ENCODE measurements around the gene GPX5.
"Not testable (repeated sequence)": the region's sequence is repeated elsewhere in the genome, so short reads cannot be mapped to it uniquely, and the experiment has no call there.

Gene GPX5

GRCh38 chr6:28525496-28526039 is at the start of gene GPX5:
TSS of gene GPX5 (plus strand) at chr6:28525881. CDS start at chr6:28526014, 133 bp downstream.
- no peak for DNase-seq (ENCODE audit: low read depth in 2 of 3, low spot score in 2 of 3)

- DNase-seq (ENCODE audit: low read depth in 2 of 3, low spot score in 2 of 3) = no peak
These were observed 47.2 kb upstream of the GPX5 start for GRCh38 chr6:28478518-28478917.

- DNase-seq (ENCODE audit: low read depth in 2 of 3, low spot score in 2 of 3) = no peak
These were observed 45.3 kb upstream of the GPX5 start for GRCh38 chr6:28480253-28480932.

GRCh38 chr6:28485482-28485881 is 40.2 kb upstream of the GPX5 start:
- DNase-seq (ENCODE audit: low read depth in 2 of 3, low spot score in 2 of 3) = no peak

- no peak for DNase-seq (ENCODE audit: low read depth in 2 of 3, low spot score in 2 of 3)
These were observed 39.1 kb upstream of the GPX5 start for GRCh38 chr6:28486533-28486932.

GRCh38 chr6:28486988-28487742 is 38.5 kb upstream of the GPX5 start:
- DNase-seq (ENCODE audit: low read depth in 2 of 3, low spot score in 2 of 3) = no peak

GRCh38 chr6:28488916-28489365 is 36.7 kb upstream of the GPX5 start:
- DNase-seq (ENCODE audit: low read depth in 2 of 3, low spot score in 2 of 3) = peak in 1 of 3 experiments; percentile 30

GRCh38 chr6:28489366-28490204 is 36.1 kb upstream of the GPX5 start:
- peak in 2 of 3 experiments; percentile 24 to 29 for DNase-seq (ENCODE audit: low read depth in 2 of 3, low spot score in 2 of 3)

- DNase-seq (ENCODE audit: low read depth in 2 of 3, low spot score in 2 of 3) = no peak
These were observed 35.3 kb upstream of the GPX5 start for GRCh38 chr6:28490205-28490890.

GRCh38 chr6:28491984-28492317 is 33.7 kb upstream of the GPX5 start:
- DNase-seq (ENCODE audit: low read depth in 2 of 3, low spot score in 2 of 3) = no peak

GRCh38 chr6:28496099-28496779 is 29.4 kb upstream of the GPX5 start:
- DNase-seq (ENCODE audit: low read depth in 2 of 3, low spot score in 2 of 3) = no peak

- DNase-seq (ENCODE audit: low read depth in 2 of 3, low spot score in 2 of 3) = no peak
These were observed 28.4 kb upstream of the GPX5 start for GRCh38 chr6:28497306-28497705.

- no peak for DNase-seq (ENCODE audit: low read depth in 2 of 3, low spot score in 2 of 3)
These were observed 27.8 kb upstream of the GPX5 start for GRCh38 chr6:28497893-28498292.

GRCh38 chr6:28501259-28501658 is 24.4 kb upstream of the GPX5 start:
- DNase-seq (ENCODE audit: low read depth in 2 of 3, low spot score in 2 of 3) = no peak

- not testable (repeated sequence) for DNase-seq (ENCODE audit: low read depth in 2 of 3, low spot score in 2 of 3)
These were observed 23.5 kb upstream of the GPX5 start for GRCh38 chr6:28502136-28502535.

- DNase-seq (ENCODE audit: low read depth in 2 of 3, low spot score in 2 of 3) = not testable (repeated sequence)
These were observed 22.9 kb upstream of the GPX5 start for GRCh38 chr6:28502709-28503305.

- DNase-seq (ENCODE audit: low read depth in 2 of 3, low spot score in 2 of 3) = no peak
These were observed 19.9 kb upstream of the GPX5 start for GRCh38 chr6:28505733-28506132.

- DNase-seq (ENCODE audit: low read depth in 2 of 3, low spot score in 2 of 3) = no peak
These were observed 18.7 kb upstream of the GPX5 start for GRCh38 chr6:28506807-28507475.

GRCh38 chr6:28511628-28512300 is 13.9 kb upstream of the GPX5 start:
- DNase-seq (ENCODE audit: low read depth in 2 of 3, low spot score in 2 of 3) = no peak

Measured in activated CD8-positive, alpha-beta memory T cell treated with anti-CD3 and anti-CD28 coated beads for 48 hours (primary cell).